ENCODE data around the gene GALNT17.

The GALNT17 gene

GRCh38 chr7:71404726-71405345, 272.9 kb downstream of the GALNT17 start:
- DNase-seq, result no peak

- DNase-seq, result no peak
These were observed 276.3 kb downstream of the GALNT17 start for GRCh38 chr7:71408271-71408670.

GRCh38 chr7:71409550-71410157, 277.7 kb downstream of the GALNT17 start:
- no peak for DNase-seq

DNA sequence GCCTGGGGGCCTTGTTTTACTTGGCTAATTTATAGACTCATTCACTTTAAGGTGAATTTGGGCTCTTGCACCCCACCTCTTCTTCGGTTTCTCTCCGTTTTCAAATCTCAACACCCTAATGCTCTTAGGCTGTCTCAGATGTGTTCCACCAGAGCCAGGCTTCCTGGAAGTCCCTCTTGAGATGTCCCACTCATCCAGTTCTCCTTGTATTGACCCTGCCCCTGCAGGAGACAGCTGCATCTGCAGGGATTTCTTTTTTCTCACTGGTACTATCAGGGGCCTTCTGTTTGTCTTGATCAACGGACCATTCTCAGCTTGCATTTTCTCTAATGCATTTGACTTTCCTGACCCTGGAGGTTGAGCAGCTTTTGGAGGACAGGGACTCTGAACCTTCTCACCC, 279.5 kb downstream of the GALNT17 start:
- no peak for DNase-seq

- DNase-seq, result peak in 1 of 3 experiments; percentile 4
These were observed 282.5 kb downstream of the GALNT17 start for GRCh38 chr7:71414490-71414889.

DNA sequence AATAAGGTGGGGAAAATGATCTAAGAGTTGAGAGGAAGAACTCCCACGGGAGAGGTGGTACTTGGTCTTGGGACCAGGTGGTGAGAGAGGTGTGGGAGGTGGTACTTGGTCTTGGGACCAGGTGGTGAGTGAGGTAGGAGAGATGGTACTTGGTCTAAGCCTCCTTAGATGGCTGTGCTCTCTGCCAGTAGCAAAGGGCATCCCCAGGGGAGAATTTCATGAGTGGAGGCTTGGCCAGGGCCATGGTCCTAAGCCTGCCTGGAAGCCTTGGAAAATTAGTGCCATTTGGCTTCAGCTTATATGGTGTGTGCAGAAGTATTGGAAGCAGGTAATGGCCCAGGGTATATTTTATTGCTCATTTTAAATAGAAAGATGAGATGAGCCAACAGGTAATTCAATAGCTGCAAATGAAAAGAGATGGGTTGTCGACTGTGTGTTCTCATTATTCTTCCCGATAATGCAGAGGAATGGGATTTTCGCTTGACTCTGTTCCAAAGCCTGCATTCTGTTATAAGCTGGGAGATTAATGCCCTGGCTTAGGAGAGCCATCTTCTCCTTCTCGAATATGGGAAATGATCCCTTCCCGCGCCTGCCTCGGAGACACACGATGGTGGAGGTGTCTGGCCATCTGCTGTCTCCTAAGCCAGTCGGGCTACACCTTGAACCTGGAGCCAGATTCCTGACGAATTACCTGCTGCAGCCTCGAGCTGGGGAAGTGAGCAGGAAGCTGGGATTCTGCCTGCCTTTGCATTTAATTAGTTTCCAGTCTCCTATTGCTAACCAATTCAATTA, 287.8 kb downstream of the GALNT17 start:
- DNase-seq, result no peak

- DNase-seq, result no peak
These were observed 290.2 kb downstream of the GALNT17 start for GRCh38 chr7:71422104-71422503.

DNA sequence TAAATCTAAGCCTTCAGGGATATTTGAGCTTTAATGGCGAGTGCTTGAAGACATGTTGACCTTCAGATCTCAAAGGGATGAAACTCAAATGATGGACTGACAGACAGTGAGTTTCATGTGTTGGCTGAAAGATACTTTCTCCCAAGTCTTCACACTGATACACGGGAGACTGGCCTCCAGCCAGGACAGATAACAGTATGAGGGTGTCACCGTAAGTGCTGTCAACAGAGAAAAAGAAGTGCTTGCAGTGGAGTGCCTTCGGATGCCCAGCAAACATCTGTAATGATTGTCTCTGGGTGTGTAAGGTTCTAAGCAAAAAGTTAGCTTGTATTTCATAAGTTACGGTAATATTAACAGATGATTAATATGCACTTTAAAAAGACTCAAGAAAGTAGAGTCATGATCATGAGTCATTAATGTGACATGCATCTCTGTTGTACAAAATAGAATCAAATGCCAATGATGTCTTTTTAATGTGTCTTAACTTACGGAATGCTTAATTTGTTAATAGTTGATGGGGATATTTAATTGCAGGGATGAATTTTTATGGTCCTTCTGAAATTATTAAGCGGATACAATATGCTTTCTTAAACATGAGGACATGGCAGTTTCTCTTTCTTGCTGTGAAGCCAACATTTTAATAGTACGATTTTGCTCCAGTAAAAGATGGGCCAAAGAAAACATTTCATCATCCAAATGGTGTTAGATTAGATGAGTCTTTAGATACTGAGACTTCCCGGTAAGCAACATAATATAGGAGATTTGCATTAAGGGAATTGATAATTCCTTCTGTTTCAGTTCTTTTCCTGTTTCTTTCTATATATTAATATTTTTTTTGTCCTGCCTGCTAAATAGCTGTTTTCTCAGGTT, 292.5 kb downstream of the GALNT17 start:
- no peak for DNase-seq

- no peak for DNase-seq
These were observed 297.1 kb downstream of the GALNT17 start for GRCh38 chr7:71429083-71429482.

GRCh38 chr7:71430246-71430645, 298.3 kb downstream of the GALNT17 start:
- no peak for DNase-seq

GRCh38 chr7:71439321-71439720, 307.4 kb downstream of the GALNT17 start:
- DNase-seq, result no peak

DNA sequence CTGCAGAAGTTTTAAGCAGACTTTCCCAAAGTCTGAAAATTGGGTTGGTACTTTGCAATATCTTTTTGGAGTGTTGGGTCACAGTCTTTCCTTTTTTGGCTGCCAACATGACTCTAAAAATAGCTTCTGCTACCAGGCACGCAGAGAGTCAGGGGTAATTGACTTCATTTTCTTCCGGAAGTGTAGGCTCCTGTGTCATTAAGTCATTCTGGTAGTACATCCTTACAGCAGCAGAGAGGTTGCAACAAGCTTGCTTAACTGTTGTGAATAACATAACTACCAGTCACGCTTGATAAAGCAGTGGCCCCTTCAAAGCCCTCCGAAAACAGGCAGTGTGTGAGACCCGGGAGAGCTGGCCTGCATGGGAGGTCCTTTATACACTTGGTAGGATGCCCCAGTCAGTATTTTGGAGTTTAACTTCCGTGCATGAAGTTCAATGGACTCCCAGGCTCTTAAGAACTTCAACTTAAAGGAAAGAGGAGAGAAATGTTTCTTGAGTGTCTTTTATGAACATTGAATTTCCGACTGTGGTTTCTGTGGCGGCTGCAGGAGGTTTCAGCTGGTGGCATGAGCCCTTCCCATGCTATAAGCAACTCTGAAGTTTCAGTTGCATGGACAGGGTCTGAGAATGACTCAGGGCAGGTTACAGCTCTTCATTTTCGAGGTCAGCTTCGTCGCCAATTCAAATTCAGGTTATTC, 310.7 kb downstream of the GALNT17 start:
- DNase-seq, result no peak

GRCh38 chr7:71443191-71443530, 311.2 kb downstream of the GALNT17 start:
- no peak for DNase-seq

GRCh38 chr7:71444130-71444529, 312.2 kb downstream of the GALNT17 start:
- no peak for DNase-seq

DNA sequence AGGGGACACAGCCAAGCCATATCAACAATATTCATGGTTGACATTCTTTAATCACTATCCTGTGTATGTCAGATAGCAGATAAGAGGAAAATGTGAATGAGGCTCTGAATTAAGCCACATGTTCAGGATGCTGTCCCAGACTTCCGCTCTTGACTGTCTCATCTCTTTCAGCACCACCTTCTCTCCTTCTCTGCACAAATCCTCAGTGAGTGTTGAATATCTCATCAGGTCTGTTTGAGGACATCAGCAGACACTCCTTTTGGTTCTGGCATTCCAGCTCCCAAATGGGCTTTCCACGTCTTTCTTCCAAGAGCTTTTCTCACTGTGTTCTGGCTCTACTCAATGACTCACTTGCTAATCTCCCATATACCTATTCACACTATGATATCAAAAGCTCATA, 321.7 kb downstream of the GALNT17 start:
- DNase-seq, result no peak

GRCh38 chr7:71454981-71455380, 323.0 kb downstream of the GALNT17 start:
- DNase-seq, result no peak

DNA sequence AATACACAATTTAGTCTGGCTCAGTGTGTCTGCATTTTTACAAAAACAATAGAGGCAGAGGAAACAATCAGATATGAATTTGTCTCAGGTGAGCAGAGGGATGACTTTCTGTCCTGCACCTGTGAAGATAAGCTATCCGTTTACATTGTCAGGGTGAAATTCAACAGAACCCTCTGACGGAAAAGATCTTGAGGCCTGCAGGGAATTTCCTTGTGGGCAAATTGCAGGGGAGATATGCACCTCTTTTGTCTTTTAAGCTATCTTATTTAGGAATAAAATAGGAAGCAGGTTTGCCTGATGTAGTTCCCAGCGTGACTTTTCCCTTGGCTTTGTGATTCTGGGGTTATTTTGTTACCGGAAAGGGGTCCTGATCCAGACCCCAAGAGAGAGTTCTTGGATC, 325.1 kb downstream of the GALNT17 start:
- DNase-seq, result no peak

DNA sequence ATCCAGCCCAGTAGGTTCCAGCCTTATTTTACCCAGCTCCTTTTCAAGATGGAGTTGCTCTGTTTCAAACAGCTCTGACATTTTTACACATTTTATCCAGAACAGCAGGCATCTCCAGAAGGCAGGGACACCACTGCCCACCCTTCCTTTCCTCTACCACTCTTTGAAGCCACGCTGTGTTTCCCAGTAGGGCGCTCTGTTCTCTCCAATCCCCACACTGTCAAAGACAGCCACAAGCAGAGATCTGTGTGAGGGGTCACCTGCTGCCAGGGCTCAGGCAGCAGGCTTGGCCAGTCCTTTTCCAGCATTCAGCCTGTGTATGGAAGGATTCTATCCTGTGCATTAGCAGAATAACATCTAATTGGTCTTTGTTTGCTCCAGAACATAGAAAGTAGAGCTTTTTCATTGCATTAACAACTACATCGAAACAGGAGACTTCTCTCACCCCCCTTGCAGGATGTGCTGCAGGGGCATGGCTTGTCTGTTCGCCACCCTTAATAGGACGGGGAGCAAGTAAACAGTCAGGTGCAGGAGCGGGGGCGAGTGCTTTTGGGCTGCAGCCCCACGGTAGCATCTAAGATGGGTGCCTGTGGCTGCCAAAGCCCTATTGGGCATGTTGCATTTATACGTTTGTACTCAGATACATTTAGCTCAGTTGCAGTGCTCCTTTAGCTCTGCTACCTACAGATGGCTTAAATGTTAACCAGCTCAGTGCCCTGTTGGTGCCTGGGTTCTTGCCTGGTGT, 326.1 kb downstream of the GALNT17 start:
- no peak for DNase-seq

- DNase-seq, result no peak
These were observed 327.2 kb downstream of the GALNT17 start for GRCh38 chr7:71459132-71459531.

GRCh38 chr7:71461572-71461971, 329.6 kb downstream of the GALNT17 start:
- DNase-seq, result no peak

DNA sequence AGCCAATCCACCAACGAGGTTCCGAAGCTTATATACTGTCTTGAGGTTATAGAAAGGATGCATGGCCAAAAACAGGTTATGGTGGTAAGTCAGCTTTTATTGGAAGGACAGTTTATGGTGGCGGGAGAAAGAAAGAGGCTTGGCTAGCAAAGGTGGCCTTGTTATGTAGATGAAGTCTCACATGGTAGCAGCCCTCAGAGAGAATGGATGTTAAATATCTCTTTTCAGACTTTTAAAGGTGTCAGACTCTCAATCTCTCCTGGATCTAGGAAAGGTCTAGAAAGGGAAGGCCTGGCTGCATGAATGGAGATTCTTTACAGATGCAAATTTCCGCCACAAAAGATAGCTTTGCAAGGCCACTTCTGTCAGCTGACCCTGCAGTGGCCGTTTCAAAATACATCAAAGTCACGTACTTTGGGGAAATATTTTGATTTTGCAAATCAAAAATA, 333.8 kb downstream of the GALNT17 start:
- no peak for DNase-seq

All from NCI-H1417 (cell line).